GM13976 (cell line): ENCODE results near the gene NRM.
"Not testable (repeated sequence)": the region's sequence is repeated elsewhere in the genome, so short reads cannot be mapped to it uniquely, and the experiment has no call there.

Source experiments
- DNase-seq: peaks from one replicate; pipeline ENCODE4 v3.0.0; 2012; ENCODE audit warnings: low spot score
- in situ Hi-C: fragments of 300-500 bp; cut with MboI; formaldehyde crosslinking; loops from one replicate; pipeline ENCODE4 v1.12.0; 2022; ENCODE audit warnings: low sequenced_read_pairs, mixed read lengths, inconsistent platforms; ENCODE audit not compliant: unreplicated experiment
- TF ChIP-seq, protein P1 (sequence below): IDR thresholded peaks from 2 replicates; pipeline ENCODE4 v1.5.1; 2012; ENCODE audit warnings: borderline replicate concordance, mild to moderate bottlenecking; ENCODE audit not compliant: insufficient read depth; ENCODE audit errors: extremely low read depth, missing control alignments, control extremely low read depth

The NRM gene

DNA sequence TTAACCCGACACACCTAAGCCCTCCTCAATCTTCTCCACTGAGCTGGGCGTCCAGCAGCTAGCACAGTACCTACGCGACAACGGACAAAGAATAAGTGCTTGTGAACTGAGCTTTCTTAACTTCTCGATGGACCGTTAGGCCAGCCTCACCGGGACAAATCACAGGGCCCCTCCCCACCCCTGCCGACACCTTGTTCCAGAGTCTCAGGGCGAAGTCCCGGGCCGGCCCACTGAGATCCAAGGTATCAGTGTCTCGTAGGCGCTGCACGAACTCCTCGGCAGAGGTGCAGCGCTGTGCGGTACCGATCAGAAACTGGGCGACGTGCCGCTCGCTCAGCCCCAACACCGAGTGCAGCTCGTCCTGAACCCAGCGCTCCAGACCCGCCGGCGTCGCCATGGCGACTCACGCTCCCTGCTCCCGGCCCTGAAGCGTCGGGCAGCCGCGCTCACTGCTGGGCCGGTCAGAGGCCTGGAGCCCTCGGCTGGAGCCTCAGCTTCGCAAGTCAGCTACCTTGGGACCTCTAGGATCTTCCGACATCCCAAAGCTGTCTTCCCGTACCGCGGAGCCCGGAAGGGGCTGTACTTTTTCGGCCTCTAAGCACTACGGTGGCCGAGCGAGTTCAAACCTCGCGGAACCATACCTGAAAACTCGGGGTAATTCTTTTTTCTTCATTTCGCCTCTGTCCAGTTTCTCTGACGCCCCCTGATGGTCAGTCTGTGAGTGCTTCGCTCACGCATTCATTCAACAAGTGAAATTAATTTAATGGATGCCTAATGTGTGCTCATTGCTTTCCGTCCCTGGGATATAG is 18.1 kb downstream of the NRM start, which contains the start of gene DHX16:
Gene DHX16 (minus strand): TSS at position 562 of the 809 bp plus-strand sequence. CDS start 165 bp downstream, at position 397.
- DNase-seq: peak; percentile 95
- in situ Hi-C loops: loop anchor here (5.0 kb wide), 1 partner anchor 55 kb away; no protein-coding TSS in a partner anchor
- TF ChIP-seq, protein P1, sequence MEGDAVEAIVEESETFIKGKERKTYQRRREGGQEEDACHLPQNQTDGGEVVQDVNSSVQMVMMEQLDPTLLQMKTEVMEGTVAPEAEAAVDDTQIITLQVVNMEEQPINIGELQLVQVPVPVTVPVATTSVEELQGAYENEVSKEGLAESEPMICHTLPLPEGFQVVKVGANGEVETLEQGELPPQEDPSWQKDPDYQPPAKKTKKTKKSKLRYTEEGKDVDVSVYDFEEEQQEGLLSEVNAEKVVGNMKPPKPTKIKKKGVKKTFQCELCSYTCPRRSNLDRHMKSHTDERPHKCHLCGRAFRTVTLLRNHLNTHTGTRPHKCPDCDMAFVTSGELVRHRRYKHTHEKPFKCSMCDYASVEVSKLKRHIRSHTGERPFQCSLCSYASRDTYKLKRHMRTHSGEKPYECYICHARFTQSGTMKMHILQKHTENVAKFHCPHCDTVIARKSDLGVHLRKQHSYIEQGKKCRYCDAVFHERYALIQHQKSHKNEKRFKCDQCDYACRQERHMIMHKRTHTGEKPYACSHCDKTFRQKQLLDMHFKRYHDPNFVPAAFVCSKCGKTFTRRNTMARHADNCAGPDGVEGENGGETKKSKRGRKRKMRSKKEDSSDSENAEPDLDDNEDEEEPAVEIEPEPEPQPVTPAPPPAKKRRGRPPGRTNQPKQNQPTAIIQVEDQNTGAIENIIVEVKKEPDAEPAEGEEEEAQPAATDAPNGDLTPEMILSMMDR: peak; percentile 90

DNA sequence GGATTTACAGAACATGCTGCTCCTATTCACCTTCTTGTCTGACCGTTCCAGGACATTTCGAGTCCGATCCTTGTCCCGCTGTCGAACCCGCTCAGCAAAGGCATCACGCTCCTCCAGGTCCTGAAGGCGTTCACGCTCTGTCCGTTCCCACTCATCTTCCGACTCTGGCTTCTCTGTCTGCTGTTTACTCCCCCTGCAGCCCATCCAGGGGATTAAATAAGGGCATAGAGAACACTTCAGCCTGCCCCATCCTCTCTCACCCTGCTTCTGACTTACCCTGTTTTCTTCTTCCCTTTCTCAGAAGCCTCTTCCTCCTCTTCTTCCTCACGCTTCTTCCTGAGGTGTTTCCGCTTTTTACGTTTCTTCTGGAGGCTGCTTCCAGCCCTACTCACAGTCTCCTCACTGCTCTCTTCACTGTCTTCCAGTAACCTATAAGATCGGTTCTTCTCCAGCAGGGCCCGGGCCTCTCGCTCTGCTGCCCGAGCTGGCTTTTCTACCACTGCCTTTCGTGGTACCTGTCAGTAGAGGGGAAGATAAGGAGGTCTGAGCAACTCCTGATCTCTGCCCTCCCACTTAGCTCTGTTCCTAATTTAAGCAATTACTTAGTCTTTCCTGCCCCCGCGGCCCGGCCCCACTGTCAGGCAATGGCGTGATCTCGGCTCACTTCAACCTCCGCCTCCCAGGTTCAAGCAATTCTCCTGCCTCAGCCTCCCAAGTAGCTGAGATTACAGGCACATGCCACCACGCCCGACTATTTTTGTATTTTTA is 19.8 kb downstream of the NRM start:
- TF ChIP-seq, protein P1: no peak
- in situ Hi-C loops: loop anchor here (5.0 kb wide), 1 partner anchor 56 kb away; no protein-coding TSS in a partner anchor
- no peak for DNase-seq

DNA sequence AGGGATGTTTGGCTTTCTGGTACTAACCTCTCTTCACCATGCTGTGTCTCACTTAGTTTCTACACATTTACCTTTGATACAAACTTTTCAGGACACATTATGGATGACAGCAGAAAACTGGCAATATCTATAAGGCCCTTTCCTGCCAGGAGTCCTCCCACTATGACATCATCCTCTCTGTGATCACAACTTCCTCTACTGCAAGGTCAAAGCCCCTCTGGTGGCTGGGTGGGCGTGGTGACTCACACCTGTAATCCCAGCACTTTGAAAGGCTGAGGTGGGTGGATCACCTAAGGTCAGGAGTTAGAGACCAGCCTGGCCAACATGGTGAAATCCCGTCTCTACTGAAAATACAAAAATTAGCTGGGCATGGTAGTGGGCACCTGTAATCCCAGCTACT is 24.5 kb downstream of the NRM start:
- in situ Hi-C loops, DNase-seq: not testable (repeated sequence)

DNA sequence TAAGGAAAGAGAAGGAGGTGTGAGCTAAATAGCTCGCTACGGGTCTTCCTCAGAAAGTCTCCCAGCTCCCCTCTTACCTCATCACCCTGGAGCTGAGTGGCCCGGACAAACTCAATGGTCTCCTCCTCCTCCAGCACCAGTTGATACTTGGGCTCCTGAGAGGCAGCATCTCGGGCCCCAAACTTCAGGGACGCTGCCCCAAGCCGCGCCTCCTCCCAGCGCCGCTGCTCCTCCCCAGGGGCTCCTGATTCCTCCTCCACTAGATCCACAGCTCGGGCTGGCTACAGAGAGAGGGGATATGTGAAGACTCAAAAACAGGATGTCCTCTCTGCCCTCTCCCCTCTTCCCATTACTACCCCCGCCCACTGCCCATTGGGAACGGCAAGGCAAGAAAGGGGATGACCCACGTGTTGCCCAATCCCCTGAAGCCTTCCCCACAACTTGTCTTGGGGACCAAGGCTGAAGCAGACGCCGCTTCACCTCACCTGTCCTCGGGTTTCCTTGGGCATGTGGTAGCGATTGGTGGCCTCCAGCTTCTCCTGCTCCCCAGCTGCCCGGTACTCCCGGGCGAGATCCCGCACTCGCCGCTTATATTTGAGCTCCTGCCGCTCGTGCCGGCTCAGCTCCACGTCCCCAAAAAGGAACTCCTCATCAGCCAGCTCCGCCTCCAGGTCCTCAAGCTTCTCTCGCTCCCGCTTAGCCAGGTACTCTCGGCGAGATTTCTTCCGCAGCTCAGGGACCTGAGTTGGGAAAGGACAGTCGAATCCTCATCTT is 25.6 kb downstream of the NRM start:
- DNase-seq: no peak

DNA sequence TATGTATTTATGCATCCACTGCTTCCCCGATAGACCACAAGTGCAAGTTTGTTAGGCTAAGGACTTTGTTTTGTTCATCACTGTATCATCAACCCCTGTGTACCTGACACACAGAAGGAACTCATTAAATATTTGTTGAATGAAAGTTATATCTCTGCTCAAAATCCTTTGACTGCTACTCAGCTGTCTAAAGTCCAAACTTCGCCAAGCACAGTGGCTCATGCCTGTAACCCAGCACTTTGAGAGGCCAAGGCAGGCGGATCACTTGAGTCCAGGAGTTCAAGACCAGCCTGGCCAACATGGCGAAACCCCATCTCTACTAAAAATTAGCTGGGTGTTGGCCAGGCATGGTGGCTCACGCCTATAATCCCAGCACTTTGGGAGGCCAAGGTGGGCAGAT is 32.9 kb downstream of the NRM start:
- in situ Hi-C loops, DNase-seq: not testable (repeated sequence)

More for the DNA sequence above, 25.6 kb downstream of the NRM start:
- in situ Hi-C loops: no loop called here
- TF ChIP-seq, protein P1: no peak

DNA sequence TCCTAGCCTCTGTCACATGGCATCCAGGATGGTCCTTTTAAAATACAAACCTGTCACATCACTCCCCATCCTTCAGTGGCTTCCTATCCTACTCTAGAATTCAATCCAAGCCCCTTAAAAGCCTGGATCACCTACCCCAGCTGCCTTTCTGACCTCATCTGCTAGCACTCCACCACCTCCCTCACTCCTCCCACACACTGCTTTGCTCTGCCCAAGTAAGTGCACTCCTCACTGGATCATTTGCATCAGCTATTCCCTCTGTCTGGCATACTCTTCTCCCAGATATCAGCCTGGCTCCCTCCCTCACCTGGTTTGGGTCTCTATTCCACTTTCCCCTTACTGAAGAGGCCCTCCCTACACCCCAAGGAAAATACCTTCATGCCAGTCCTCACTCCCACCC is 33.3 kb downstream of the NRM start:
- TF ChIP-seq, protein P1: no peak
- DNase-seq: no peak
- in situ Hi-C loops: no loop called here

DNA sequence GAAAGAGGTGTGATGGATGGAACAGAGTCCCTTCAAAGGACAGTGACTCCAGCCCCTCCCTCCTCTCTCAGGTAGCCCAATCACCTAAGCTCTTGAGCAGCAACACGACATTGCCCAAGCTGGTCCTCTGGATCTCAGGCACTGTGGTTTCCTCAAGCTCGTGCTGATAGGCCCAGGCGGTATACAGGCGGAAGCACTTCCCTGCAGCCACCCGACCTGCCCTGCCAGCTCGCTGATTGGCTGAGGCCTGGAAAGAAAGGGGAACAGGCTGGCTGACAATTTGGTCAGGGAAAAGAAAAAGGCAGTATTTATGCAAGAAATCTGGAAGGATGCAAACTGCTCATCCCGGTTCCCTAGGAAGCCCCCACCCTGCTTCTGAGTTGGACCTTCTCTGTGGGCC is 34.3 kb downstream of the NRM start:
- TF ChIP-seq, protein P1: no peak
- in situ Hi-C loops: no loop called here
- no peak for DNase-seq
